NCI-H526 treated with DMSO at 0.1 percent for 48 hours (cell line): ENCODE measurements around the gene ST6GALNAC5.
"Not testable (repeated sequence)": the region's sequence is repeated elsewhere in the genome, so short reads cannot be mapped to it uniquely, and the experiment has no call there.

Source experiments
- DNase-seq: peaks from one replicate; lab custom pipeline; 2025; lab: John Stamatoyannopoulos, UW

ST6GALNAC5 gene

GRCh38 chr1:76939050-76939816, 72.0 kb downstream of the ST6GALNAC5 start:
- no peak for DNase-seq

GRCh38 chr1:76939817-76940216, 72.5 kb downstream of the ST6GALNAC5 start:
- DNase-seq: no peak

GRCh38 chr1:76940571-76941335, 73.5 kb downstream of the ST6GALNAC5 start:
- no peak for DNase-seq

GRCh38 chr1:76942549-76942948, 75.3 kb downstream of the ST6GALNAC5 start:
- DNase-seq: no peak

GRCh38 chr1:76944942-76945341, 77.7 kb downstream of the ST6GALNAC5 start:
- no peak for DNase-seq

- DNase-seq: no peak
These were observed 81.6 kb downstream of the ST6GALNAC5 start for GRCh38 chr1:76948846-76949245.

GRCh38 chr1:76949503-76949902, 82.2 kb downstream of the ST6GALNAC5 start:
- no peak for DNase-seq

- DNase-seq: no peak
These were observed 83.0 kb downstream of the ST6GALNAC5 start for GRCh38 chr1:76950306-76950705.

- DNase-seq: no peak
These were observed 83.9 kb downstream of the ST6GALNAC5 start for GRCh38 chr1:76951153-76951552.

GRCh38 chr1:76955652-76956051, 88.4 kb downstream of the ST6GALNAC5 start:
- no peak for DNase-seq

- DNase-seq: no peak
These were observed 90.7 kb downstream of the ST6GALNAC5 start for GRCh38 chr1:76957961-76958360.

GRCh38 chr1:76958828-76959227, 91.5 kb downstream of the ST6GALNAC5 start:
- DNase-seq: no peak

- no peak for DNase-seq
These were observed 92.3 kb downstream of the ST6GALNAC5 start for GRCh38 chr1:76959556-76959955.

- DNase-seq: no peak
These were observed 94.0 kb downstream of the ST6GALNAC5 start for GRCh38 chr1:76961181-76961819.

- no peak for DNase-seq
These were observed 94.5 kb downstream of the ST6GALNAC5 start for GRCh38 chr1:76961820-76962207.

GRCh38 chr1:76981267-76981666, 114.0 kb downstream of the ST6GALNAC5 start:
- DNase-seq: not testable (repeated sequence)

GRCh38 chr1:76989976-76990375, 122.7 kb downstream of the ST6GALNAC5 start:
- DNase-seq: no peak

GRCh38 chr1:76993036-76993435, 125.8 kb downstream of the ST6GALNAC5 start:
- no peak for DNase-seq

GRCh38 chr1:76998582-76999223, 131.4 kb downstream of the ST6GALNAC5 start:
- DNase-seq: no peak

GRCh38 chr1:77007675-77008074, 140.4 kb downstream of the ST6GALNAC5 start:
- DNase-seq: no peak

- DNase-seq: no peak
These were observed 143.7 kb downstream of the ST6GALNAC5 start for GRCh38 chr1:77010937-77011336.

GRCh38 chr1:77012066-77012465, 144.8 kb downstream of the ST6GALNAC5 start:
- DNase-seq: no peak
